GM19468 (cell line): ENCODE results near the gene ERC2.
"Not testable (repeated sequence)": the region's sequence is repeated elsewhere in the genome, so short reads cannot be mapped to it uniquely, and the experiment has no call there.

Experiments used
- ATAC-seq: cut with Tn5 transposase; IDR thresholded peaks from one replicate; pipeline ENCODE4 v1.9.1; 2021; ENCODE audit warnings: mild to moderate bottlenecking, moderate library complexity, moderate number of reproducible peaks; ENCODE audit not compliant: unreplicated experiment; ENCODE audit errors: extremely low read depth

ERC2 gene

GRCh38 chr3:55876560-55876959 lies 591.7 kb downstream of the ERC2 start:
- no peak for ATAC-seq

GRCh38 chr3:55875113-55875512 lies 593.2 kb downstream of the ERC2 start:
- no peak for ATAC-seq

GRCh38 chr3:55873523-55874254 lies 594.6 kb downstream of the ERC2 start:
- ATAC-seq, result no peak

- no peak for ATAC-seq
These were observed 597.7 kb downstream of the ERC2 start for GRCh38 chr3:55870594-55870993.

- ATAC-seq, result no peak
These were observed 599.9 kb downstream of the ERC2 start for GRCh38 chr3:55868347-55868746.

- ATAC-seq, result no peak
These were observed 605.2 kb downstream of the ERC2 start for GRCh38 chr3:55863028-55863427.

- no peak for ATAC-seq
These were observed 608.1 kb downstream of the ERC2 start for GRCh38 chr3:55860049-55860721.

GRCh38 chr3:55859305-55859704 lies 609.0 kb downstream of the ERC2 start:
- no peak for ATAC-seq

- no peak for ATAC-seq
These were observed 609.5 kb downstream of the ERC2 start for GRCh38 chr3:55858727-55859126.

GRCh38 chr3:55858302-55858701 lies 610.0 kb downstream of the ERC2 start:
- no peak for ATAC-seq

- no peak for ATAC-seq
These were observed 610.6 kb downstream of the ERC2 start for GRCh38 chr3:55857633-55858032.

GRCh38 chr3:55855311-55855710 lies 613.0 kb downstream of the ERC2 start:
- no peak for ATAC-seq

GRCh38 chr3:55854494-55854893 lies 613.8 kb downstream of the ERC2 start:
- no peak for ATAC-seq

GRCh38 chr3:55852326-55852725 lies 615.9 kb downstream of the ERC2 start:
- ATAC-seq, result no peak

GRCh38 chr3:55842204-55842603 lies 626.1 kb downstream of the ERC2 start:
- no peak for ATAC-seq

GRCh38 chr3:55831876-55832275 lies 636.4 kb downstream of the ERC2 start:
- not testable (repeated sequence) for ATAC-seq

- ATAC-seq, result no peak
These were observed 639.6 kb downstream of the ERC2 start for GRCh38 chr3:55828712-55829111.

- ATAC-seq, result no peak
These were observed 640.5 kb downstream of the ERC2 start for GRCh38 chr3:55827786-55828185.

- no peak for ATAC-seq
These were observed 641.4 kb downstream of the ERC2 start for GRCh38 chr3:55826731-55827496.

GRCh38 chr3:55826097-55826496 lies 642.2 kb downstream of the ERC2 start:
- no peak for ATAC-seq

- ATAC-seq, result no peak
These were observed 643.9 kb downstream of the ERC2 start for GRCh38 chr3:55824406-55824805.
